GM18868 (cell line): ENCODE results near the gene TMEM63B.
A peak's percentile ranks its signal among the peaks of the same experiment; 100 is the strongest.
"Not testable (repeated sequence)": the region's sequence is repeated elsewhere in the genome, so short reads cannot be mapped to it uniquely, and the experiment has no call there.

Experiments
- ATAC-seq: cut with Tn5 transposase; IDR thresholded peaks from one replicate; pipeline ENCODE4 v1.9.1; 2021; ENCODE audit warnings: mild to moderate bottlenecking, moderate library complexity; ENCODE audit not compliant: unreplicated experiment

TMEM63B gene

GRCh38 chr6:44139351-44139743 lies 12.0 kb downstream of the TMEM63B start:
- no peak for ATAC-seq

GRCh38 chr6:44142835-44143234 lies 15.5 kb downstream of the TMEM63B start:
- no peak for ATAC-seq

- ATAC-seq = no peak
Observed at GRCh38 chr6:44143731-44144130, 16.4 kb downstream of the TMEM63B start.

GRCh38 chr6:44144536-44144935 lies 17.2 kb downstream of the TMEM63B start:
- not testable (repeated sequence) for ATAC-seq

- ATAC-seq = no peak
Observed at GRCh38 chr6:44145839-44146238, 18.5 kb downstream of the TMEM63B start.

- ATAC-seq = no peak
Observed at GRCh38 chr6:44146685-44147084, 19.3 kb downstream of the TMEM63B start.

GRCh38 chr6:44147256-44147655 lies 19.9 kb downstream of the TMEM63B start:
- no peak for ATAC-seq

- no peak for ATAC-seq
Observed at GRCh38 chr6:44148306-44148705, 21.0 kb downstream of the TMEM63B start.

- no peak for ATAC-seq
Observed at GRCh38 chr6:44149369-44150012, 22.1 kb downstream of the TMEM63B start.

GRCh38 chr6:44150317-44150917 lies 23.1 kb downstream of the TMEM63B start:
- no peak for ATAC-seq

- ATAC-seq = peak; percentile 79
Observed at GRCh38 chr6:44151348-44152108, 24.2 kb downstream of the TMEM63B start.

- ATAC-seq = no peak
Observed at GRCh38 chr6:44152109-44152461, 24.7 kb downstream of the TMEM63B start.

- ATAC-seq = no peak
Observed at GRCh38 chr6:44152533-44152932, 25.2 kb downstream of the TMEM63B start.

- ATAC-seq = no peak
Observed at GRCh38 chr6:44154067-44154466, 26.7 kb downstream of the TMEM63B start.

GRCh38 chr6:44156494-44157151 lies 29.3 kb downstream of the TMEM63B start:
- ATAC-seq = no peak

GRCh38 chr6:44157152-44157521 lies 29.8 kb downstream of the TMEM63B start:
- ATAC-seq = no peak

GRCh38 chr6:44158770-44159228 lies 31.4 kb downstream of the TMEM63B start, which contains the start of gene CAPN11:
TSS of gene CAPN11 (plus strand) at chr6:44158820. CDS start at chr6:44158849, 29 bp downstream.
- no peak for ATAC-seq

- ATAC-seq = no peak
Observed at GRCh38 chr6:44161997-44162338, 34.6 kb downstream of the TMEM63B start.

- no peak for ATAC-seq
Observed at GRCh38 chr6:44162876-44163625, 35.7 kb downstream of the TMEM63B start.

- no peak for ATAC-seq
Observed at GRCh38 chr6:44166116-44166515, 38.8 kb downstream of the TMEM63B start.
